Duodenal mucosa (tissue), 2 donors: Measurements from ENCODE around the gene STARD9.

Experiments used
- H3K27ac ChIP-seq: one replicate; pipeline ENCODE4 v1.7.0; 2013; ENCODE audit warnings: low read depth, low read length
- H3K27me3 ChIP-seq, 2 donors: one replicate each; pipeline ENCODE4 v1.7.0; 2013; ENCODE audit warnings: low read length in 2 of 2, control low read depth in 1 of 2; ENCODE audit not compliant: insufficient read depth in 2 of 2, control insufficient read depth in 1 of 2
- H3K36me3 ChIP-seq, 2 donors: one replicate each; pipeline ENCODE4 v1.7.0; 2013; ENCODE audit warnings: low read length in 2 of 2, control low read depth in 1 of 2; ENCODE audit not compliant: insufficient read depth in 2 of 2, control insufficient read depth in 1 of 2
- H3K4me1 ChIP-seq, 2 donors: one replicate each; pipeline ENCODE4 v1.7.0; 2013; ENCODE audit warnings: low read length in 2 of 2, control low read depth in 1 of 2; ENCODE audit not compliant: insufficient read depth in 2 of 2, control insufficient read depth in 1 of 2
- H3K4me3 ChIP-seq, 2 donors: one replicate each; pipeline ENCODE4 v1.7.0; 2013; ENCODE audit warnings: low read length in 2 of 2, low read depth in 1 of 2
- H3K9ac ChIP-seq, 2 donors: one replicate each; pipeline ENCODE4 v1.7.0; 2013; ENCODE audit warnings: low read length in 2 of 2, low read depth in 1 of 2
- H3K9me3 ChIP-seq, 2 donors: one replicate each; pipeline ENCODE4 v1.7.0; 2013; ENCODE audit warnings: low read length in 2 of 2, control low read depth in 1 of 2; ENCODE audit not compliant: control insufficient read depth in 1 of 2

STARD9 gene

DNA sequence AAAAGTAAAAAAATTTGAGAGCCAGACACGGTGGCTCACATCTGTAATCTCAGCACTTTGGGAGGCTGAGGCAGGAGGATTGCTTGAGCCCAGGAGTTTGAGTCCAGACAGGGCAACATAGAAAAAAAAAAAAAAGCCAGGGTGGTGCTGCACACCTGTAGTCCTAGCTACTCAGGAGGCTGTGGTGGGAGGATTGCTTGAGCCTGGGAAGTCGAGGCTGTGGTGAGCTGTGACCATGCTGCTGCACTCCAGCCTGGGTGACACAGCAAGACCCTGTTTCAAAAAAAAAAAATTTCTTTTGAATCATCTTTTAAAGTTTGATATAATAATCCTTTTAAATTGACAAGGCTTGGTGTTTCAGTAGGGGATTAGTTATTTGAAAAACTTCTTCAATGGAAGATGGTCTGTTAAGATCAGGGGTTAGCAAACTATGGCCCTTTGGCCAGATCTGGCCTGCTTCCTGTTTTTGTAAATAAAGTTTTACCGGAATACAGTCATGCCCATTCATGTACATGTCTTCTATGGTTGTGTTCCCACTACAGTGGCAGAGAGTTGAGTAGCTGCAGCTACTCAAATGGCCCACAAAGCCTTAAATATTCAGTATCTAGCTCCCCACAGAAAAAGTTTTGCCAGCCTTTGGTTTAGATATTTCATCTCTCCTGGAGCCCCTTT is 132.6 kb downstream of the STARD9 start:
- H3K4me3 ChIP-seq: no peak overlapping the region
- no peaks in the 10 kb centered on the region for H3K4me1 ChIP-seq
- no peaks in the 10 kb centered on the region for H3K9me3 ChIP-seq
- no peaks in the 10 kb centered on the region for H3K27me3 ChIP-seq
- H3K27ac ChIP-seq: no peak overlapping the region
- H3K9ac ChIP-seq: no peak overlapping the region
- no peaks in the 10 kb centered on the region for H3K36me3 ChIP-seq

DNA sequence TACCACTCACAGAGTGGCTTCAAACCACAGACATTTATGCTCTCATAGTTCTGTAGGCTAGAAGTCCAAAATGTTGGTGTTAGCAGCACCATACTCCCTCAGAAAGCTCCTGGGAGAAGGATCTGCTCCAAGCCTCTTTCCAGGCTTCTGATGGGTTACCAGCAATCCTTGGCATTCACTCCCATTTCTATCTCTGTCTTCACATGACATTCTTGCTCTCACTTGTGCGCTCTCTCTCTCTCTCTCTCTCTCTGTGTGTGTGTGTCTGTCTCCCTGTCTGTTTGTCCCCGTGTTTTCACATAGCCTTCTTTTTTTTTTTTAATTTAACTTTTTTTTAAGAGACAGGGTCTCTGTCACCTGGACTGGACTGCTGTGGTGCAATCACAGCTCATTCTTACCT is 135.3 kb downstream of the STARD9 start:
- H3K9ac ChIP-seq: no peak overlapping the region
- no peaks in the 10 kb centered on the region for H3K4me1 ChIP-seq
- H3K36me3 ChIP-seq: no peaks in the 10 kb centered on the region
- no peak overlapping the region for H3K4me3 ChIP-seq
- no peaks in the 10 kb centered on the region for H3K9me3 ChIP-seq
- no peak overlapping the region for H3K27ac ChIP-seq
- H3K27me3 ChIP-seq: no peaks in the 10 kb centered on the region

DNA sequence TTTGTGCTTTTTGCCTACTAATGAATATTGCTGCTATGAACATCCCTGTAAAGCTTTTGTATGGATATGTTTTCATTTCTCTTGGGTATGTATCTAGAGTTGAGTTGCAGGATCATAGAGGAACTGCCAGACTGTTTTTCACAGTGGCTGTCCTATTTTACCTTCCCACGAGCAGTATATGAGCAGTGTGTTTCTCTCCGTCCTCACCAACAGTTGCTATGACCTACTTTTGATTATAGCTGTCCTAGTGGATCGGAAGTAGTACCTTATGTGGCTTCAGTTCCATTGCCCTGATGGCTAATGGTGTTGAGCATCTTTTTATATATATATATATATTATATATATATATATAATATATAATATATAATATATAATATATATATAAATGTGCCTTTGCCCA is 136.3 kb downstream of the STARD9 start:
- Histone ChIP-seq H3K27me3 (no peaks in the 10 kb centered on the region), H3K4me1 (no peaks in the 10 kb centered on the region), H3K36me3 (no peaks in the 10 kb centered on the region), H3K9me3 (no peaks in the 10 kb centered on the region), H3K9ac (no peak overlapping the region), H3K4me3 (no peak overlapping the region), H3K27ac (no peak overlapping the region)

DNA sequence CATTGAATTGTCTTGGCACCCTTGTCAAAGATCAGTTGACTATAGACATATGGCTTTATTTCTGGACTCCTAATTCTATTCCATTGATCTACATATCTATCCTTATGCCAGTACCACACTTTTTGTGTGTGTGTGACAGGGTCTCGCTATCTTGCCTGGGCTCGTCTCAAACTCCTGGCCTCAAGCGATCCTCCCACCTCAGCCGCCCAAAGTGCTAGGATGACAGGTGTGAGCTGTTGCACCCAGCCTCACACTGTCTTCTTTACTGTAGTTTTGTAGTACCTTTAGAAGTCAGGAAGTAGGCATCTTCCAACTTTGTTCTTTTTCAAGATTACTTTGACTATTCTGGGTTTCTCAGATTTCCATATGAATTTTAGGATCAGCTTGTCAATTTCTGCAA is 137.2 kb downstream of the STARD9 start:
- H3K27ac ChIP-seq: no peak overlapping the region
- H3K36me3 ChIP-seq: no peaks in the 10 kb centered on the region
- H3K9me3 ChIP-seq: no peaks in the 10 kb centered on the region
- H3K27me3 ChIP-seq: no peaks in the 10 kb centered on the region
- H3K4me3 ChIP-seq: no peak overlapping the region
- H3K4me1 ChIP-seq: no peaks in the 10 kb centered on the region
- no peak overlapping the region for H3K9ac ChIP-seq

DNA sequence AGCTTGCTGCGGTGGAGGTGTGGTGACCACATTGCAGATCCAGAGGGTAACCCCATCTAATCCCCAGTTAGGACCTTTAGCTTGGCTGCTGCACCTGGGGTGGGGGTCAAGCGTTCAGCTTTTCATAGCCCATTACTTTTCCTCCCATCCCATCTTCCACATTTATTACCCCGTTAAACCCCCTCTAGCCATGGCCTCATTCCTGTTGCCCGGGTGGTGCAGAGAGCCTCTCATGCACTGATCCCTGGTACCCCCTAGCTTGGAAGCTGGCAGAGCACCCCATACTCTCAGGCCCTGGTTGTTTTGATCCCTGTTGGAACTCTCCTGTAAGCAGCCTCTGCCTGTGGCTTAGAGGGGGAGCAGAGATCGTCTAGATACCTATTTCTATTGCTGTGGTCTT is 140.7 kb downstream of the STARD9 start:
- H3K27ac ChIP-seq: no peak overlapping the region
- H3K4me1 ChIP-seq: no peaks in the 10 kb centered on the region
- H3K9me3 ChIP-seq: no peaks in the 10 kb centered on the region
- peaks cover 0 to 20% of the 10 kb centered on the region in 2 donors for H3K36me3 ChIP-seq
- no peaks in the 10 kb centered on the region for H3K27me3 ChIP-seq
- no peak overlapping the region for H3K9ac ChIP-seq
- no peak overlapping the region for H3K4me3 ChIP-seq

DNA sequence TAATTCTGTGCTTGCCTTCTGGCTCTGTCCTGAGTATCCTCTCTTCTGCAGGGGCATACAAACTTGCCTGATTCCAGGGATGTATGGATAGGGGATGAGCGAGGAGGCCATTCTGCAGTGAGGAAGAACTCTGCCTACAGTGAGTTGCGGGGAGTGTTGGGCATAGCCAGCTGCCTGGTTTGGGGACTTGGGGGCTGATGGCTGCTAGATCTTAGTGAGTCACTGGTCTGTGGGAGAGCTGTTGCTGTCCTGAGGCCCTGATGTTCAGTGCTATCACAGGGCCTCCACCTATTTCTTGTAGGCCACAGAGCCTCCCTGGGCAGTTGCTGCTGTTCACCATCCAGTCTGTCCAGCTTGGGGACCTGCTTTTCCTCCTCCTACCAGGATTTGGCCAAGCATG is 141.2 kb downstream of the STARD9 start:
- no peaks in the 10 kb centered on the region for H3K27me3 ChIP-seq
- peaks cover 0 to 23% of the 10 kb centered on the region in 2 donors for H3K36me3 ChIP-seq
- H3K27ac ChIP-seq: no peak overlapping the region
- H3K4me1 ChIP-seq: no peaks in the 10 kb centered on the region
- H3K9me3 ChIP-seq: no peaks in the 10 kb centered on the region
- H3K4me3 ChIP-seq: no peak overlapping the region
- H3K9ac ChIP-seq: no peak overlapping the region

DNA sequence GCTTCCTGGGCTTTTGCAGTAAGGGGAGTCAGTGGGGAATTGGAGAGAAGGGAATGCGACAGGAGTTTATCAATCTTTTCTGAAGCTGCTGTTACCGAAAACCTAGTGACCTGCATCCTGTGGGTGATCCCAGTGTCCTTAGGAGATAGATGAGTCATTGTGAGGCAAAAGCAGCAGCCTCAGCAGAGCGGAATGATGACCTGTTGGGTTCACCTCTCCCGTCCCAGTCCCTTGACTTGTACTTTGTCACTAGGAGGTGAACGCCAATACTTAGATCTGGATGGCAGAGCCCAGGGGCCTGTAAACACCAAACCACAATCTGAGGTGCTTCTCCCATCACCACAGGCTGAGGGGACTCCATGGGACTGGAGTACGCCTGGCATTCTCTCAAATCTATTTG is 143.6 kb downstream of the STARD9 start:
- no peaks in the 10 kb centered on the region for H3K27me3 ChIP-seq
- no peak overlapping the region for H3K4me3 ChIP-seq
- no peaks in the 10 kb centered on the region for H3K4me1 ChIP-seq
- H3K36me3 ChIP-seq: peaks cover 3 to 46% of the 10 kb centered on the region in 2 donors
- H3K27ac ChIP-seq: no peak overlapping the region
- H3K9ac ChIP-seq: no peak overlapping the region
- no peaks in the 10 kb centered on the region for H3K9me3 ChIP-seq

DNA sequence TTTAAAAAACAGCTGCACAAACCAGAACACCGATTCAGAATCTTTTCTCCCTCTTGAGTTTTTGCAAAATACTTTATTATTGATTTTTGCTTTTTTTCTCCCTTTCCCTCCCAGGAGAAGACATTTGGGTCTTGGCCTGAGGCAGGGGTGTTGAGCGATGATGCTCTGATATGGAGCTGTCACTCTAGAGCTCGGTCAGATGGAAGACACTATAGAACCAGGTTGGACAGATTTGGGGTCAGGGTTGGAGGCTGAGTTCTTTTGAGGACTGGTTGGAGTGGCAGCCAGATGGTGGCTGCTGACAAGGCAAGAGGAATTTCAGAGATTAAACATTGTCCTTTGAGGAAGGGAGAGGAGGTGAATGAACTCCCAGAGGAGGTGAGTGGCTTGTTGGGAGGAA is 144.7 kb downstream of the STARD9 start:
- peaks cover 4 to 56% of the 10 kb centered on the region in 2 donors for H3K36me3 ChIP-seq
- no peaks in the 10 kb centered on the region for H3K27me3 ChIP-seq
- no peaks in the 10 kb centered on the region for H3K4me1 ChIP-seq
- no peak overlapping the region for H3K9ac ChIP-seq
- H3K9me3 ChIP-seq: no peaks in the 10 kb centered on the region
- no peak overlapping the region for H3K4me3 ChIP-seq
- H3K27ac ChIP-seq: no peak overlapping the region

DNA sequence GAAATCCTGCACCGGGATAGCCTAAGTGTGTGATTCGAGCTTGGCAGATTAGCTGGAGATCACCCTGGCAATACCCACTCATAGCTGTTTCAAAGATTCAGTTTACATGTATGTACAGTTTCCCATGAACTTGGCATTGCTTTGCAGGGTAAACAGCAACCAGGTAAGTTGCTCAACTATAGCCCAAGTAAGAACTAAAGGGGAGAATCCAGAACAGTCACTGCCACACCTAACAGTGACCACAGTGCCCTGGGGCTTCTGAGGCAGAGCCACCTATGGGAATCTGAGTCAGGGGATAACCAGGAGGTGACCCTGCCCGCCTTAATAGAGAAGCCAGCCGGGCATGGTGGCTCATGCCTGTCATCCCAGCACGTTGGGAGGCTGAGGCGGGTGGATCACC is 145.6 kb downstream of the STARD9 start:
- H3K27ac ChIP-seq: no peak overlapping the region
- H3K4me3 ChIP-seq: no peak overlapping the region
- peaks cover 9 to 64% of the 10 kb centered on the region in 2 donors for H3K36me3 ChIP-seq
- no peaks in the 10 kb centered on the region for H3K9me3 ChIP-seq
- H3K4me1 ChIP-seq: no peaks in the 10 kb centered on the region
- H3K27me3 ChIP-seq: no peaks in the 10 kb centered on the region
- H3K9ac ChIP-seq: no peak overlapping the region

DNA sequence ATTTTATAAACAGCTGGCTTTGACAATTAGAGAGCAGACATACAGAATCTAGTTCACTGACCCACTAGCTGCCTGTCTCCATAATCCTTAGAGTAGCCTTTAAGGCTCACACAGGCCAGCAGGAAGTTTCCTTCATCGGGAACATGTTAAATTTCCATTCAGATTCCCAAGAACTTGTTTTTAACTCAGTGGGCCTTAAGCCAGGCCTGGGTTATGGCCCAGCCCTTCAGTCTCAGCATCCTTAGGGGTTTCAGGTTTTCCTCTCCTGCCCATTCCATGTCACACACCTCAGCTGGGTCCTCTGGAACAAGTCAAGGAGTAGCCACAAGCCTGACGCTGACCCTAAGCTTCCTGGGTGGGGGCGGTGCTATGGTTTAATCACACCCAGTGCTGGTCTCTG is 146.5 kb downstream of the STARD9 start:
- Histone ChIP-seq H3K9ac (no peak overlapping the region), H3K27ac (no peak overlapping the region), H3K4me1 (no peaks in the 10 kb centered on the region), H3K4me3 (no peak overlapping the region), H3K9me3 (no peaks in the 10 kb centered on the region), H3K36me3 (peaks cover 11 to 73% of the 10 kb centered on the region in 2 donors), H3K27me3 (no peaks in the 10 kb centered on the region)

DNA sequence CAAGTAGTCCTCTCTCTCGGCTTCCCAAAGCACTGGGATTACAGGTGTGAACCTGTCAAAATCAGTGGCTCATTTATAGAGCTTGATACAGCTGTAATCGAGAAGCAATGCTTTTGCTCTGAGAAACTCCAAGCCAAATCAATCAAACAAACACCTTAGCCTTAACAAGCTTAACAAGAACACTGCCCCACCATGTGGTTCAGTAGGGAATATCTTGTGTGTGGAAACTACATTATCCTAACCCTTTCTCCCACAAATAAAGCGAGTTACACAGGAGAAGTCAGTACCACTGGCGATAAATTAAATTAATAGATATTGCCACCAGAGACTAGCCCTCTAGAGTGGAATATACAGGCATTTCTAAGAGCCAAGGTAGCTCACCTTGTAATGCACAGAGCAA is 147.7 kb downstream of the STARD9 start:
- Histone ChIP-seq H3K9ac (no peak overlapping the region), H3K36me3 (peaks cover 16 to 85% of the 10 kb centered on the region in 2 donors), H3K9me3 (no peaks in the 10 kb centered on the region), H3K27ac (no peak overlapping the region), H3K4me1 (no peaks in the 10 kb centered on the region), H3K4me3 (no peak overlapping the region), H3K27me3 (no peaks in the 10 kb centered on the region)
